ENCODE results near the gene CRMP1.

The CRMP1 gene

DNA sequence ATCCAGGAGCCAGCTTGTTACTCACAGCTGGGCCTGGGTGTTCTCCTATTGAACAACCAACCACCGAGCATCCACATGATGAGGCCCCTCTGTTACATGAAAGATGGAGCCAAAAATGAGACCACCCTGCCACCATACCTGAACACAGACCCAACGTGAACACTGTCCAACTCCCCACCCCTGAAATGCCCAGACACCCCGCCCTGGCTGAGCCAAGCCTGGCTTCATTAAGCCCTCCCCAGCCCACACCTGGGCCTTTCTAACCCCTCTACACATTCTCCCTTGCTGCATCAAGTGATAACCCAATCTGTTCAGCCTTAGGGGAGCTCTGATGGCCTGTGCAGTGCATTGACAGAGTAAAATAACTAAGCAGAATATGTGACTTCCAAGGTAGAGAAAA lies 101.2 kb downstream of the CRMP1 start:
- Histone ChIP-seq H3K27me3 (ENCODE audit: control insufficient read depth, insufficient read depth, low read length) (no peaks in the 10 kb centered on the region), H3K36me3 (ENCODE audit: control insufficient read depth, insufficient read depth, low read length) (peaks cover 14% of the 10 kb centered on the region), H3K27ac (ENCODE audit: low read depth, low read length) (no peak overlapping the region), H3K4me1 (ENCODE audit: control insufficient read depth, insufficient read depth, low read length) (no peaks in the 10 kb centered on the region), H3K9me3 (ENCODE audit: control insufficient read depth, insufficient read depth, low read length) (no peaks in the 10 kb centered on the region), H3K9ac (ENCODE audit: low read depth, low read length) (no peak overlapping the region), H3K4me3 (ENCODE audit: low read depth, low read length) (no peak overlapping the region)

DNA sequence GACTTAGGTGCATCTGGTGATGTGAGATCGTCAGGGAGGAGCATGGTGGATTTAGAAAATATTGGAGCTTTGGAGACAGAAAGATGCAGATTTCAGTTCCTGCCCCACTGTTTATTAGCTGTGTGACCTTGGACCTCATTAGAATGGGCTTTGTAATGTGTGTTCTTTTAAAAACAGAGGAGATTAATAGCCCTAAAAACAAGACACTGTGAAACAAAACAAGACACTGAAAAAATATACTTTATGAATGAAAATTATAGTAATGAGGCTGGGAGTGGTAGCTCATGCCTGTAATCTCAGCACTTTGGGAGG lies 102.4 kb downstream of the CRMP1 start:
- Histone ChIP-seq H3K4me3 (ENCODE audit: low read depth, low read length) (no peak overlapping the region), H3K27me3 (ENCODE audit: control insufficient read depth, insufficient read depth, low read length) (no peaks in the 10 kb centered on the region), H3K9ac (ENCODE audit: low read depth, low read length) (no peak overlapping the region), H3K4me1 (ENCODE audit: control insufficient read depth, insufficient read depth, low read length) (no peaks in the 10 kb centered on the region), H3K27ac (ENCODE audit: low read depth, low read length) (no peak overlapping the region), H3K36me3 (ENCODE audit: control insufficient read depth, insufficient read depth, low read length) (peaks cover 13% of the 10 kb centered on the region), H3K9me3 (ENCODE audit: control insufficient read depth, insufficient read depth, low read length) (no peaks in the 10 kb centered on the region)

DNA sequence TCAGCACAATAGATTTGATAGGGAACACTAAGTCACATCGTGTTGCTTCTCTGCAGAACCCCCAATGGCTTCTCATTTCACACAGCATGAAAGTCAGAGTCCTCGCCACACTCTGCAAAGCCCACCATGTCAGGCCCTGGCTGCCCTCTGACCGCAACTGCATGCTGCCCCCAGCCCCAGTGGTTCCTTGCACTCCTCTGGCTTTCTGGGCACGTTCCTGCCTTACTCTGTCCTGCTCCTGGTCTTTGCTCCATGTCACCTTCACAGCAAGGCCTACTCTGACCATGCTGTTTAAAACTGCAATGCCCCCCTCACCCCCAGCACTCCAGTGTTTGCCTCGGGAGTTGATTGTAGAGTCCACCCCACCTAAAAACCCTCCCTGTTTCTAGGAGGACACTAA lies 103.7 kb downstream of the CRMP1 start:
- no peaks in the 10 kb centered on the region for H3K9me3 ChIP-seq (ENCODE audit: control insufficient read depth, insufficient read depth, low read length)
- no peak overlapping the region for H3K27ac ChIP-seq (ENCODE audit: low read depth, low read length)
- no peaks in the 10 kb centered on the region for H3K4me1 ChIP-seq (ENCODE audit: control insufficient read depth, insufficient read depth, low read length)
- H3K4me3 ChIP-seq (ENCODE audit: low read depth, low read length) = no peak overlapping the region
- H3K27me3 ChIP-seq (ENCODE audit: control insufficient read depth, insufficient read depth, low read length) = no peaks in the 10 kb centered on the region
- H3K36me3 ChIP-seq (ENCODE audit: control insufficient read depth, insufficient read depth, low read length) = peaks cover 13% of the 10 kb centered on the region
- no peak overlapping the region for H3K9ac ChIP-seq (ENCODE audit: low read depth, low read length)

DNA sequence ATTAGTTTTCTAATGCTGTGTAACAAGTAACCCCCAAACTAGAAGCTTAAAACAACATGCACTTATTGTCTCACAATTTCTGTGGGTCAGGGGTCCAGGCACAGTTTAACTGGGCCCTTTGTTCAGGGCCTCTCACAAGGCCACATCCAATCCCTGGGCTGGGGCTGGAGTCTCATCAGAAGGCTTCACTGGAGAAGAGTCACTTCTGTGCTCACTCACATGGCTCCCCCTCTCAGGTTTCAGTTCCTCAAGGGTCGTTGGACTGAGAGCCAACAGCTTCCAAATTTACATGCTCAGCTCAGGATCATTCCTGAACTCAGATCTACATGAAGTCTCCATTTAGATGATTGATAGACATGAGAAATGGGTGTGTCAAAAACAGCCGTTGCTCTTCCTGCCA lies 104.7 kb downstream of the CRMP1 start:
- Histone ChIP-seq H3K9me3 (ENCODE audit: control insufficient read depth, insufficient read depth, low read length) (no peaks in the 10 kb centered on the region), H3K27me3 (ENCODE audit: control insufficient read depth, insufficient read depth, low read length) (no peaks in the 10 kb centered on the region), H3K27ac (ENCODE audit: low read depth, low read length) (no peak overlapping the region), H3K9ac (ENCODE audit: low read depth, low read length) (no peak overlapping the region), H3K36me3 (ENCODE audit: control insufficient read depth, insufficient read depth, low read length) (peaks cover 17% of the 10 kb centered on the region), H3K4me1 (ENCODE audit: control insufficient read depth, insufficient read depth, low read length) (no peaks in the 10 kb centered on the region), H3K4me3 (ENCODE audit: low read depth, low read length) (no peak overlapping the region)

DNA sequence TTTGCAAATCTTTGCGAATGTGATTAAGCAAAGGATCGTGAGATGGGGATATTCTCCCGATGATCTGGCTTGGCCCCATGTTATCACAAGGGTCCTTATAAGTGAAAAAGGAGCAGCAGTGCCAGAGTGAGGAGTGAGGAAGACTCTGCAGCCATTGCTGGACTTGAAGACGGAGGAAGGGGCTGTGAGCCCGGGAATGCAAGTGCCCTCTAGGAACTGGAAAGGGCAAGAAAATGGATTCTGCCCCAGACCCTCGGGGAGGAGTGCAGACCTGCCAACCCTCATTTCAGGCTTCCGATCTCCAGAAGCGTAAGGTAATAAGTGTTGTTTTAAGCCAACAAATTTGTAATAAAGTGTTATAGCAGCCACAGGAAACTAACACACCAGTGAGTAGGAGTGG lies 105.6 kb downstream of the CRMP1 start:
- Histone ChIP-seq H3K4me1 (ENCODE audit: control insufficient read depth, insufficient read depth, low read length) (no peaks in the 10 kb centered on the region), H3K9ac (ENCODE audit: low read depth, low read length) (no peak overlapping the region), H3K9me3 (ENCODE audit: control insufficient read depth, insufficient read depth, low read length) (no peaks in the 10 kb centered on the region), H3K36me3 (ENCODE audit: control insufficient read depth, insufficient read depth, low read length) (peaks cover 17% of the 10 kb centered on the region), H3K27ac (ENCODE audit: low read depth, low read length) (no peak overlapping the region), H3K4me3 (ENCODE audit: low read depth, low read length) (no peak overlapping the region), H3K27me3 (ENCODE audit: control insufficient read depth, insufficient read depth, low read length) (no peaks in the 10 kb centered on the region)

DNA sequence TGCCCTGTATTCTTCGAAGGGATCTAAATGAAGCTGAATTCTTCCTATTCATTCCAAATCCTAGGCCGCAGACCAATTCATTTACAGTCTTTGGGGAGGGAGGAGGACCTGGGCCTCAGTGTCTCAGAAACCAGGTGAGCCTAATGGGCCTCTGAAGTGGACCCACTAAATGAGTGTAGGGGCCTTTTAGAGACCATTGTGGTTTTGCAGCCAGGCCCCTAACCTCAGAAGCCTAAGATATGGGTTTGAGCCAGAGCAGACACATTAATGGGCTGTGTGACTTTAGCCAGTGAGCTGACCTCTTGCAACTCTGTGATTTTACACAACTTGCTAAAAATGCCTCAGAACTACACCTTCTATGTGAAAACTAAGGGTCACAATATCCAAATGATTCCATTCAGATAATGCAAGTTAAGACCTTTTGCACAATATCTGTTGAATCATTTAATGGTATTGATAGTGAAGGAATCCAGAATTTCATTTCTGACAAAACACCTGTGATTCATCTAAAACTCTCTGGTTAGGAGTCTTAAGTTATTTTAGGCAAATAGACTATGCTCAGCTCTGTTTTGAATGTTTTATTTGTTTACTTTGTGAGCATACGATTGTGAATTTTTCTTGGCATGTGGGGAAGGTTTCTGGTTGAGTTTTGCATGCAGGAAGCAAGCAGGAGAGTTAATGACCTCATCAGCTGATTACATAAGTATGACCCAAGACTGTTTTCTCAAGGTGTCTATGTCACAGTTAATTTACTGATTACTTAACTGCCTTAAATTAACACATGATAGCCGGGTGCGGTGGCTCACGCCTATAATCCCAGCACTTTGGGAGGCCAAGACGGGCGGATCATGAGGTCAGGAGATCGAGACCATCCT lies 106.8 kb downstream of the CRMP1 start:
- Histone ChIP-seq H3K36me3 (ENCODE audit: control insufficient read depth, insufficient read depth, low read length) (peaks cover 17% of the 10 kb centered on the region), H3K9ac (ENCODE audit: low read depth, low read length) (no peak overlapping the region), H3K27ac (ENCODE audit: low read depth, low read length) (no peak overlapping the region)

DNA sequence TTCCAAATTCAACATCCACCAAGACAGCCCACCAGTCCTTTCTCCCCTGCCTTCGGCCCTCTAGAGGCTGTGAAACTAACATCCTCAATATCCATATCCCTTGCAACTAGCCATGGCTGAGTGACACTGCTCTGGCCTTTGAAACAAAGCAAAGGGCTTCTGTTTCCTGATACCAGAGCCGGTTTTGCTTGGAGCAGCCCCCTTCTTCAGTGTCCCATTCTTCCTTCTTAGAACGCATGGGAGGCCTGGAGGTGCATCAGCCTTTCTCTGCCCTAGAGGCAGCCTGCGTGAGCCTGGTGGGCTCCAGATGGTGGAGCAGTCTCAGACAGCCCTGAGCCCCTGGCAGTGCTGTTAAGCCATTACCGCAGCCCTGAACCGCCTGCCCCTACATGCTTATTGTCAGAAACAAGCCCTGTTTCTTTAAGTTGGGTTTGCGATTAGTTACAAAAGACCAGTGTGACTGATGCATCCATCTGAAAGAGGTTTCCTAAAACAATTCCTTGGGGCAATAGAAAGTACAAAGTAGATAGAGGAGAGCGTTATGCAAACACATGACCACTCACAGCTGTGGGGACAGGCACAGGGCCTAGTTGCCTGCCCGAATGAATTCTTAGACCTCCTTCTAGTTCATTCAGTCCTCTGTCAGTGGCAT lies 107.8 kb downstream of the CRMP1 start:
- Histone ChIP-seq H3K9me3 (ENCODE audit: control insufficient read depth, insufficient read depth, low read length) (no peaks in the 10 kb centered on the region), H3K36me3 (ENCODE audit: control insufficient read depth, insufficient read depth, low read length) (peaks cover 17% of the 10 kb centered on the region), H3K4me3 (ENCODE audit: low read depth, low read length) (no peak overlapping the region), H3K4me1 (ENCODE audit: control insufficient read depth, insufficient read depth, low read length) (no peaks in the 10 kb centered on the region), H3K27ac (ENCODE audit: low read depth, low read length) (no peak overlapping the region), H3K9ac (ENCODE audit: low read depth, low read length) (no peak overlapping the region), H3K27me3 (ENCODE audit: control insufficient read depth, insufficient read depth, low read length) (no peaks in the 10 kb centered on the region)

More for the DNA sequence above, 106.8 kb downstream of the CRMP1 start:
- Histone ChIP-seq H3K9me3 (ENCODE audit: control insufficient read depth, insufficient read depth, low read length) (no peaks in the 10 kb centered on the region), H3K27me3 (ENCODE audit: control insufficient read depth, insufficient read depth, low read length) (no peaks in the 10 kb centered on the region), H3K4me3 (ENCODE audit: low read depth, low read length) (no peak overlapping the region), H3K4me1 (ENCODE audit: control insufficient read depth, insufficient read depth, low read length) (no peaks in the 10 kb centered on the region)

DNA sequence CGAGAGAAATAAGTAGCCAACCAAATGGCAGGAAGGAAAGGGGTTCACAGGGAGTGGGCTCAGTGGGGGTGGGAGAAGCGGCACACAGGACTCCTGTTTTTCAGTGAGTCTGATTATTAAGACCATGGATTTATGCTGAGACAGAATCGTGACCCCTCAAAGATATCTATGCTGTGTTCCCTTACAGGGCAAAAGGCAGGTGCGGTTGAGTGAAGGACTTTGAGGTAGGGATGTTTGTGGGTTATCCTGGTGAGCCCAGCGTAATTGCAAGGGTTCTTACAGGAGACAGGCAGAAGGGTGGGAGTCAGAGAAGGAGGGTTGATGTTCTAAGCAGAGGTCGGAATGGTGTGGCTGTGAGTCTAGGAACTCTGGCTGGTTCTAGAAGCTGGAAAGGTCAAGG lies 108.9 kb downstream of the CRMP1 start:
- Histone ChIP-seq H3K36me3 (ENCODE audit: control insufficient read depth, insufficient read depth, low read length) (peaks cover 17% of the 10 kb centered on the region), H3K27me3 (ENCODE audit: control insufficient read depth, insufficient read depth, low read length) (no peaks in the 10 kb centered on the region), H3K9me3 (ENCODE audit: control insufficient read depth, insufficient read depth, low read length) (no peaks in the 10 kb centered on the region), H3K27ac (ENCODE audit: low read depth, low read length) (no peak overlapping the region), H3K4me3 (ENCODE audit: low read depth, low read length) (no peak overlapping the region), H3K4me1 (ENCODE audit: control insufficient read depth, insufficient read depth, low read length) (no peaks in the 10 kb centered on the region), H3K9ac (ENCODE audit: low read depth, low read length) (no peak overlapping the region)

DNA sequence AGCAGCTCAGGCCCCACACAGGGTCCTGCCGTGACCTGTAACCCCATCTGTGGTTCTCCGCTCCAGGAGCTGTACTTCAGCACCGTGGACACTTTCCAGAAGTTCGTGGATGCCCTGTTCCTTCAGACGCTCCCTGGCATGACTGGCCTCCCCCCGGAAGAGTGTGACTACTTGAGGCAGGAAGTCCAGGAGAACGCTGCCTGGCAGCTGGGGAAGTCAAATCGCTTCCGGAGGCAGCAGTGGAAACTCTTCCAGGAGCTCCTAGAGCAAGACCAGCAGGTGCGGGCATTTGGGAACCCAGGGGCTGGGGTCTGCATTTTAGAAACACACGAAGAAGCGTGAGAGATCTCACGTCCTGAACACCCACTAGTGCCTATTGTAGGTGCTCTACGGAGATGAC lies 109.4 kb downstream of the CRMP1 start:
- H3K9me3 ChIP-seq (ENCODE audit: control insufficient read depth, insufficient read depth, low read length) = no peaks in the 10 kb centered on the region
- H3K27ac ChIP-seq (ENCODE audit: low read depth, low read length) = no peak overlapping the region
- H3K4me3 ChIP-seq (ENCODE audit: low read depth, low read length) = no peak overlapping the region
- H3K27me3 ChIP-seq (ENCODE audit: control insufficient read depth, insufficient read depth, low read length) = no peaks in the 10 kb centered on the region
- no peak overlapping the region for H3K9ac ChIP-seq (ENCODE audit: low read depth, low read length)
- peaks cover 16% of the 10 kb centered on the region for H3K36me3 ChIP-seq (ENCODE audit: control insufficient read depth, insufficient read depth, low read length)
- no peaks in the 10 kb centered on the region for H3K4me1 ChIP-seq (ENCODE audit: control insufficient read depth, insufficient read depth, low read length)

DNA sequence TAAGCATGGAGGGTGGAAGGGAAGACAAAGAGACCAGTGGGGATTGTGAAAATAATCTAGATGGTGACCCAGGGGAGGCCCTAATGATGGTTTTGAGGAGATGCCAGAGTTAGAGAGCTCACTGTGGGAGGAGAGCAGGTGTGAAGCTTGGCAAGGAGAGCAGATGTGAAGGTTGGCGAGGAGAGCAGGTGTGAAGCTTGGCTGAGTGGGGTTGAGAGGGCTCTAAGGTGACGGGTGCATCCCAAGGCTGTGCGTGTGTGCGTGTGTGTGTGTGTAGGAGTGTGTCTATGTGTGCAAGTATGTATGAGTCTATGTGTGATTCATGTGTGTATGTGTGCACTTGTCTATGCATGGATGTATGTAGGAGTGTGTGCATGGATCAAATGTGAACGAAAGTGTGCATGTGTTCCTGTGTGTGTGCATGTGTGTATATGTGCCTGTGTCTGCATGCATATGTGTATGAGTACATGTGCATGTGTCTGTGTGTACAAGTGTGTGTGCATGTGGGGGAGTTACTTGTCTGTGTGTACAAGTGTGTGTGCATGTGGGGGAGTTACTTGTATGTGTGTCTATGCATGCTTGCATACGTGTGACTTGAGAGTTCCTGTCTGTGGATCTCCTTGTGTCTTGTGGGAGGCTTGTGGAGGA lies 109.9 kb downstream of the CRMP1 start:
- no peaks in the 10 kb centered on the region for H3K9me3 ChIP-seq (ENCODE audit: control insufficient read depth, insufficient read depth, low read length)
- peaks cover 13% of the 10 kb centered on the region for H3K36me3 ChIP-seq (ENCODE audit: control insufficient read depth, insufficient read depth, low read length)
- no peaks in the 10 kb centered on the region for H3K27me3 ChIP-seq (ENCODE audit: control insufficient read depth, insufficient read depth, low read length)
- H3K4me1 ChIP-seq (ENCODE audit: control insufficient read depth, insufficient read depth, low read length) = no peaks in the 10 kb centered on the region
- H3K4me3 ChIP-seq (ENCODE audit: low read depth, low read length) = no peak overlapping the region
- H3K27ac ChIP-seq (ENCODE audit: low read depth, low read length) = no peak overlapping the region
- H3K9ac ChIP-seq (ENCODE audit: low read depth, low read length) = no peak overlapping the region

DNA sequence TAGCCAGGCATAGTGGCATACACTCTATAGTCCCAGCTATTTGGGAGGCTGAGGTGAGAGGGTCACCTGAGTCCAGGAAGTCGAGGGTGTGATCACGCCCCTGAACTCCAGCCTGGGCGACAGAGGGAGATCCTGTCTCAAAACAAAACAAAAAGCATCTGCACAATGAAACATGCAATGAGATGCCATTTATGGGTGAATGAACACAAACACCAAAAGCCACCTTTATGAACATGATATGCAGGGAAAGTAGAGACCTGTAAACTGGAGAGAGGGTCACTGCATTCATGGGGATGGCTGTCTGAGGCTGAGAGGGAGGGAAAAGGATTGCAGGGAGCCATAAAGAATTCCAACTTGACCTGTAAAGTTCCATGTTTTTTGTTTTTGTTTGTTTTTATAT lies 111.2 kb downstream of the CRMP1 start:
- no peaks in the 10 kb centered on the region for H3K4me1 ChIP-seq (ENCODE audit: control insufficient read depth, insufficient read depth, low read length)
- H3K4me3 ChIP-seq (ENCODE audit: low read depth, low read length) = no peak overlapping the region
- H3K9me3 ChIP-seq (ENCODE audit: control insufficient read depth, insufficient read depth, low read length) = peaks cover 5% of the 10 kb centered on the region
- H3K9ac ChIP-seq (ENCODE audit: low read depth, low read length) = no peak overlapping the region
- no peak overlapping the region for H3K27ac ChIP-seq (ENCODE audit: low read depth, low read length)
- H3K36me3 ChIP-seq (ENCODE audit: control insufficient read depth, insufficient read depth, low read length) = peaks cover 8% of the 10 kb centered on the region; the same call in 1 of the 2 replicates
- no peaks in the 10 kb centered on the region for H3K27me3 ChIP-seq (ENCODE audit: control insufficient read depth, insufficient read depth, low read length)

Measured in HUES48 (cell line).